GM23338 (cell line): ENCODE results near the gene AJUBA. TPM values are rescaled to one million over a fixed set of nuclear protein-coding genes. Genes with fewer than 3 reads are reported as not detected.

Source experiments
- ATAC-seq: fragments of 200-7000 bp; cut with Tn5 transposase; 3 replicates; pipeline ENCODE4 v1.9.1; 2020
- DNase-seq: peaks from one replicate; pipeline ENCODE4 v3.0.0-alpha.2; 2015; ENCODE audit warnings: low spot score
- H2AFZ ChIP-seq: fragments of 200-600 bp; sonication (generic); 2 replicates; pipeline ENCODE4 v1.8.0; 2016; ENCODE audit warnings: antibody characterized with exemption, mild to moderate bottlenecking, moderate library complexity
- H3F3A ChIP-seq: fragments of 200-600 bp; sonication (generic); replicated peaks from 2 replicates; pipeline ENCODE4 v1.8.0; 2017; ENCODE audit warnings: antibody characterized with exemption, mixed run types, low read depth
- H3K27ac ChIP-seq: fragments of 200-600 bp; sonication (generic); 2 replicates; pipeline ENCODE4 v1.6.1; 2016; ENCODE audit warnings: low read depth
- H3K27me3 ChIP-seq: fragments of 200-600 bp; sonication (generic); 2 replicates; pipeline ENCODE4 v1.8.0; 2016; ENCODE audit warnings: mild to moderate bottlenecking, mixed run types, moderate library complexity; ENCODE audit not compliant: insufficient read depth
- H3K36me3 ChIP-seq: fragments of 200-600 bp; sonication (generic); 2 replicates; pipeline ENCODE4 v1.8.0; 2016; ENCODE audit warnings: mild to moderate bottlenecking; ENCODE audit not compliant: insufficient read depth
- H3K4me1 ChIP-seq: fragments of 200-600 bp; sonication (generic); 2 replicates; pipeline ENCODE4 v1.8.0; 2016; ENCODE audit warnings: mild to moderate bottlenecking, moderate library complexity; ENCODE audit not compliant: insufficient read depth
- H3K4me2 ChIP-seq: fragments of 200-600 bp; sonication (generic); 2 replicates; pipeline ENCODE4 v1.7.1; 2017; ENCODE audit warnings: mixed run types
- H3K4me3 ChIP-seq: fragments of 200-600 bp; sonication (generic); 2 replicates; pipeline ENCODE4 v1.6.1; 2016; ENCODE audit warnings: mixed run types
- H3K79me2 ChIP-seq: fragments of 200-600 bp; sonication (generic); replicated peaks from 2 replicates; pipeline ENCODE4 v1.8.0; 2017; ENCODE audit warnings: mild to moderate bottlenecking; ENCODE audit not compliant: insufficient read depth
- H3K9me2 ChIP-seq: fragments of 200-600 bp; sonication (generic); 2 replicates; pipeline ENCODE4 v1.8.0; 2017; ENCODE audit not compliant: insufficient read depth
- H4K20me1 ChIP-seq: fragments of 200-600 bp; sonication (generic); replicated peaks from 2 replicates; pipeline ENCODE4 v1.8.0; 2017; ENCODE audit warnings: mild to moderate bottlenecking; ENCODE audit not compliant: insufficient read depth
- H3K27ac Mint-ChIP-seq: 2 replicates; pipeline ENCODE4 v1.8.0; 2020; ENCODE audit warnings: inconsistent platforms, mild to moderate bottlenecking, moderate library complexity, mixed read lengths
- H3K27me3 Mint-ChIP-seq: 3 replicates; pipeline ENCODE4 v1.8.0; 2022; ENCODE audit warnings: low read depth, mild to moderate bottlenecking, moderate library complexity, mixed read lengths, inconsistent platforms; ENCODE audit not compliant: insufficient read depth, poor library complexity
- H3K36me3 Mint-ChIP-seq: 3 replicates; pipeline ENCODE4 v1.8.0; 2021; ENCODE audit warnings: low read depth, mild to moderate bottlenecking, inconsistent platforms, moderate library complexity, mixed read lengths
- H3K4me1 Mint-ChIP-seq: 3 replicates; pipeline ENCODE4 v1.8.0; 2020; ENCODE audit warnings: mild to moderate bottlenecking, inconsistent platforms, mixed read lengths
- H3K4me3 Mint-ChIP-seq: 3 replicates; pipeline ENCODE4 v1.8.0; 2021; ENCODE audit warnings: moderate library complexity, mild to moderate bottlenecking, inconsistent platforms, mixed read lengths
- H3K9me3 Mint-ChIP-seq: 3 replicates; pipeline ENCODE4 v1.8.0; 2020; ENCODE audit warnings: moderate library complexity, mild to moderate bottlenecking, inconsistent platforms, mixed read lengths
- CREB1 ChIP-seq: fragments of 250-450 bp; sonication (Bioruptor Pico); IDR thresholded peaks from 2 replicates; pipeline ENCODE4 v1.5.0; 2020; ENCODE audit warnings: low read depth, mild to moderate bottlenecking, moderate library complexity
- EZH2 ChIP-seq: fragments of 200-600 bp; sonication (generic); IDR thresholded peaks from one replicate; pipeline ENCODE4 v1.8.0; 2017; ENCODE audit warnings: antibody characterized with exemption, mild to moderate bottlenecking, low read depth; ENCODE audit not compliant: unreplicated experiment
- EZH2phosphoT487 ChIP-seq: fragments of 200-600 bp; sonication (generic); IDR thresholded peaks from one replicate; pipeline ENCODE4 v1.8.1; 2018; ENCODE audit warnings: antibody characterized with exemption; ENCODE audit not compliant: unreplicated experiment
- JUNB ChIP-seq: IDR thresholded peaks from one replicate; pipeline ENCODE4 v1.6.1; 2016; ENCODE audit warnings: antibody characterized with exemption; ENCODE audit not compliant: unreplicated experiment
- POLR2AphosphoS5 ChIP-seq: IDR thresholded peaks from 2 replicates; pipeline ENCODE4 v1.6.1; 2016; ENCODE audit warnings: antibody characterized with exemption, low read depth
- STAT1 ChIP-seq: IDR thresholded peaks from one replicate; pipeline ENCODE4 v1.6.1; 2016; ENCODE audit warnings: antibody characterized with exemption; ENCODE audit not compliant: unreplicated experiment
- ZNF331 ChIP-seq: fragments of 250-450 bp; sonication (Bioruptor Pico); IDR thresholded peaks from 2 replicates; pipeline ENCODE4 v1.5.0; 2020; ENCODE audit warnings: low read depth, mild to moderate bottlenecking, moderate library complexity
- polyA plus RNA-seq: library from polyadenylated mRNA; unstranded; fragments of >200 nt; fragmentation: Nextera tagmentation; extraction: Ambion mirVana; gene quantifications from 2 replicates; pipeline ENCODE4 v1.2.1, GENCODE V29; 2016
- total RNA-seq: library from RNA; depleted of rRNA; stranded (reverse); fragments of >200 nt; shearing (Covaris generic); gene quantifications from 2 replicates; pipeline ENCODE4 v1.2.3, GENCODE V29; 2014
- TF ChIP-seq, protein P1 (sequence below): fragments of 250-450 bp; sonication (Bioruptor Pico); IDR thresholded peaks from 2 replicates; pipeline ENCODE4 v1.5.0; 2020; ENCODE audit warnings: mild to moderate bottlenecking, moderate library complexity
- TF ChIP-seq, protein P2 (sequence below): IDR thresholded peaks from 2 replicates; pipeline ENCODE4 v1.6.1; 2016; ENCODE audit warnings: antibody characterized with exemption
- TF ChIP-seq, protein P3 (sequence below), 2 experiments: fragments of 200-600 bp in 1 of 2; sonication (generic) in 1 of 2; conservative IDR thresholded peaks; 2 replicates each; pipeline versions ENCODE4 v1.5.1 to v1.6.1; 2016 to 2017; ENCODE audit warnings: antibody characterized with exemption in 2 of 2, low read depth in 2 of 2, mild to moderate bottlenecking in 2 of 2, moderate library complexity in 1 of 2
- TF ChIP-seq, protein P4 (sequence below): IDR thresholded peaks from one replicate; pipeline ENCODE4 v1.6.1; 2018; ENCODE audit warnings: antibody characterized with exemption; ENCODE audit not compliant: unreplicated experiment

The AJUBA gene
- total and polyA plus RNA-seq, 2 experiments from 2014 or later = 11.8 to 55.9 TPM

DNA sequence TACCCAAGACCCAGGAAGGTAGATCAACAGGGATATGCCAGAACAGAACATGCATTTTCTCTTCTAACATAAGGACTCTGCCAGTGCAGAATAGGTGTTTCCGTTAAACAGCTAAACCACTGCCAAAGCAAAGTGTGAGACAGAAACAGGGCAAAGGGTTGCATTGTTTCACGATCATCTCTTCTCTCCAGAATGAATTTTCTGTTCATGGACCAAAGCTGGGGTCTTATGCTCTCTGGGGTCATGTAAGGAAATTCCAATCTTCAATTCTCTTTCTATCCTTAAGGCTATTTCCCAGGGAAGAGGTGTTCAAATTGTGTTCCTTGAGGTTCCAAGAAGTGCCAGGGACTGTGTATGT is 41.4 kb upstream of the AJUBA start (continued):
- TF ChIP-seq, protein P1, sequence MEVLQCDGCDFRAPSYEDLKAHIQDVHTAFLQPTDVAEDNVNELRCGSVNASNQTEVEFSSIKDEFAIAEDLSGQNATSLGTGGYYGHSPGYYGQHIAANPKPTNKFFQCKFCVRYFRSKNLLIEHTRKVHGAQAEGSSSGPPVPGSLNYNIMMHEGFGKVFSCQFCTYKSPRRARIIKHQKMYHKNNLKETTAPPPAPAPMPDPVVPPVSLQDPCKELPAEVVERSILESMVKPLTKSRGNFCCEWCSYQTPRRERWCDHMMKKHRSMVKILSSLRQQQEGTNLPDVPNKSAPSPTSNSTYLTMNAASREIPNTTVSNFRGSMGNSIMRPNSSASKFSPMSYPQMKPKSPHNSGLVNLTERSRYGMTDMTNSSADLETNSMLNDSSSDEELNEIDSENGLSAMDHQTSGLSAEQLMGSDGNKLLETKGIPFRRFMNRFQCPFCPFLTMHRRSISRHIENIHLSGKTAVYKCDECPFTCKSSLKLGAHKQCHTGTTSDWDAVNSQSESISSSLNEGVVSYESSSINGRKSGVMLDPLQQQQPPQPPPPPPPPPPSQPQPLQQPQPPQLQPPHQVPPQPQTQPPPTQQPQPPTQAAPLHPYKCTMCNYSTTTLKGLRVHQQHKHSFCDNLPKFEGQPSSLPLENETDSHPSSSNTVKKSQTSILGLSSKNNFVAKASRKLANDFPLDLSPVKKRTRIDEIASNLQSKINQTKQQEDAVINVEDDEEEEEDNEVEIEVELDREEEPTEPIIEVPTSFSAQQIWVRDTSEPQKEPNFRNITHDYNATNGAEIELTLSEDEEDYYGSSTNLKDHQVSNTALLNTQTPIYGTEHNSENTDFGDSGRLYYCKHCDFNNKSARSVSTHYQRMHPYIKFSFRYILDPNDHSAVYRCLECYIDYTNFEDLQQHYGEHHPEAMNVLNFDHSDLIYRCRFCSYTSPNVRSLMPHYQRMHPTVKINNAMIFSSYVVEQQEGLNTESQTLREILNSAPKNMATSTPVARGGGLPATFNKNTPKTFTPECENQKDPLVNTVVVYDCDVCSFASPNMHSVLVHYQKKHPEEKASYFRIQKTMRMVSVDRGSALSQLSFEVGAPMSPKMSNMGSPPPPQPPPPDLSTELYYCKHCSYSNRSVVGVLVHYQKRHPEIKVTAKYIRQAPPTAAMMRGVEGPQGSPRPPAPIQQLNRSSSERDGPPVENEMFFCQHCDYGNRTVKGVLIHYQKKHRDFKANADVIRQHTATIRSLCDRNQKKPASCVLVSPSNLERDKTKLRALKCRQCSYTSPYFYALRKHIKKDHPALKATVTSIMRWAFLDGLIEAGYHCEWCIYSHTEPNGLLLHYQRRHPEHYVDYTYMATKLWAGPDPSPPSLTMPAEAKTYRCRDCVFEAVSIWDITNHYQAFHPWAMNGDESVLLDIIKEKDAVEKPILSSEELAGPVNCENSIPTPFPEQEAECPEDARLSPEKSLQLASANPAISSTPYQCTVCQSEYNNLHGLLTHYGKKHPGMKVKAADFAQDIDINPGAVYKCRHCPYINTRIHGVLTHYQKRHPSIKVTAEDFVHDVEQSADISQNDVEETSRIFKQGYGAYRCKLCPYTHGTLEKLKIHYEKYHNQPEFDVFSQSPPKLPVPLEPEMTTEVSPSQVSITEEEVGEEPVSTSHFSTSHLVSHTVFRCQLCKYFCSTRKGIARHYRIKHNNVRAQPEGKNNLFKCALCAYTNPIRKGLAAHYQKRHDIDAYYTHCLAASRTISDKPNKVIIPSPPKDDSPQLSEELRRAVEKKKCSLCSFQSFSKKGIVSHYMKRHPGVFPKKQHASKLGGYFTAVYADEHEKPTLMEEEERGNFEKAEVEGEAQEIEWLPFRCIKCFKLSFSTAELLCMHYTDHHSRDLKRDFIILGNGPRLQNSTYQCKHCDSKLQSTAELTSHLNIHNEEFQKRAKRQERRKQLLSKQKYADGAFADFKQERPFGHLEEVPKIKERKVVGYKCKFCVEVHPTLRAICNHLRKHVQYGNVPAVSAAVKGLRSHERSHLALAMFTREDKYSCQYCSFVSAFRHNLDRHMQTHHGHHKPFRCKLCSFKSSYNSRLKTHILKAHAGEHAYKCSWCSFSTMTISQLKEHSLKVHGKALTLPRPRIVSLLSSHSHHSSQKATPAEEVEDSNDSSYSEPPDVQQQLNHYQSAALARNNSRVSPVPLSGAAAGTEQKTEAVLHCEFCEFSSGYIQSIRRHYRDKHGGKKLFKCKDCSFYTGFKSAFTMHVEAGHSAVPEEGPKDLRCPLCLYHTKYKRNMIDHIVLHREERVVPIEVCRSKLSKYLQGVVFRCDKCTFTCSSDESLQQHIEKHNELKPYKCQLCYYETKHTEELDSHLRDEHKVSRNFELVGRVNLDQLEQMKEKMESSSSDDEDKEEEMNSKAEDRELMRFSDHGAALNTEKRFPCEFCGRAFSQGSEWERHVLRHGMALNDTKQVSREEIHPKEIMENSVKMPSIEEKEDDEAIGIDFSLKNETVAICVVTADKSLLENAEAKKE (CRISPR knock-in tag) = no peak
- TF ChIP-seq STAT1 (no peak), POLR2AphosphoS5 (no peak), EZH2phosphoT487 (no peak)

DNA sequence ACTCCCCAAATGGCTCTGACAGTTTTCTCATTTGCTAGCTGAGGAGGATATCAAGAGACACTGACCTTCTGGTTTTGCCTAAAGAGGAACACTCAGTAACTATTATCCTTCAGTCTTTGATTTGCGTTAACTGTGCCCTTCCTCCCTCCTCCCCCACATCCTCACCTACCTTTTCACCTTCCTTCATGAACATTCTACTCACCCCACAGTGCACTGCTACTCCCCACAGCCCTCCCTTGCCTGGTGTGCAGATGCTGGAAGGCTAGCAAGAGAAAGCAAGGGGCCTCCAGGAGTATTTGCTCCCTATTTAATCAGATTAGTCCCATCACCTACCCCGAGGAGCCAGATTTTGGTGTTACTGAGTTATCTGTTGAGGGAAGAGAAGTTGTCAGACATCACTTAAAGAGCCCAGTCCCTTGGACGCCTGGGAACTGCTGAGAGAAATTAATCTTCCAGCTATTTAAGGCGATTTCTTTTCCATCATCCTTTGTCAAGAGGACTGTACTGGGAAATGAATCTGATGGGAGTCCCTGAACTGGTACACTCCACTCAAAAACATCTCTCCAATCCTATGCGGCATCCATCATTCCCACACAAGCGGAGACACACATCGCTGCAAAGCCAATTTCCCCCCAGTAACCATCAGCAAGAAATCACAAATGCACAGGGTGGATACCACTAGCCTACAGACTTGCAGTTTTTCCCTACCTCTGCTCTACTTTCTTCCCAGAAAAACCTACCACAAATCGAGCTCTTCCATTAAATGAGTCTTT is 40.9 kb upstream of the AJUBA start:
- Histone ChIP-seq H2AFZ (no peak overlapping the region), H3K4me3 (no peak overlapping the region), H3F3A (peaks cover 10% of the 10 kb centered on the region; the same call in 1 of the 2 replicates), H3K4me2 (no peak overlapping the region), H4K20me1 (peaks cover 16% of the 10 kb centered on the region), H3K9me2 (no peaks in the 10 kb centered on the region), H3K36me3 (peaks cover 24% of the 10 kb centered on the region; the same call in 1 of the 2 replicates), H3K27ac (peak overlapping the region; percentile 69), H3K79me2 (peaks cover 7% of the 10 kb centered on the region; the same call in 1 of the 2 replicates), H3K4me1 (peaks cover 18% of the 10 kb centered on the region), H3K27me3 (no peaks in the 10 kb centered on the region)
- H3K36me3 Mint-ChIP-seq = peaks cover 30% of the 10 kb centered on the region
- H3K27me3 Mint-ChIP-seq = peaks cover 5% of the 10 kb centered on the region
- H3K27ac Mint-ChIP-seq = peak overlapping the region; percentile 66
- ATAC-seq (no peak; the same call in 2 of the 3 replicates), DNase-seq (no peak)
- H3K4me3 Mint-ChIP-seq = no peak overlapping the region
- H3K4me1 Mint-ChIP-seq = peaks cover 26% of the 10 kb centered on the region
- no peaks in the 10 kb centered on the region for H3K9me3 Mint-ChIP-seq
- no peak for TF ChIP-seq ZNF331 (CRISPR knock-in tag)
- no peak for TF ChIP-seq EZH2
- no peak for TF ChIP-seq JUNB
- TF ChIP-seq STAT1 = no peak
- TF ChIP-seq, protein P2, sequence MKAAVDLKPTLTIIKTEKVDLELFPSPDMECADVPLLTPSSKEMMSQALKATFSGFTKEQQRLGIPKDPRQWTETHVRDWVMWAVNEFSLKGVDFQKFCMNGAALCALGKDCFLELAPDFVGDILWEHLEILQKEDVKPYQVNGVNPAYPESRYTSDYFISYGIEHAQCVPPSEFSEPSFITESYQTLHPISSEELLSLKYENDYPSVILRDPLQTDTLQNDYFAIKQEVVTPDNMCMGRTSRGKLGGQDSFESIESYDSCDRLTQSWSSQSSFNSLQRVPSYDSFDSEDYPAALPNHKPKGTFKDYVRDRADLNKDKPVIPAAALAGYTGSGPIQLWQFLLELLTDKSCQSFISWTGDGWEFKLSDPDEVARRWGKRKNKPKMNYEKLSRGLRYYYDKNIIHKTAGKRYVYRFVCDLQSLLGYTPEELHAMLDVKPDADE = no peak
- no peak for TF ChIP-seq CREB1
- TF ChIP-seq, protein P3, sequence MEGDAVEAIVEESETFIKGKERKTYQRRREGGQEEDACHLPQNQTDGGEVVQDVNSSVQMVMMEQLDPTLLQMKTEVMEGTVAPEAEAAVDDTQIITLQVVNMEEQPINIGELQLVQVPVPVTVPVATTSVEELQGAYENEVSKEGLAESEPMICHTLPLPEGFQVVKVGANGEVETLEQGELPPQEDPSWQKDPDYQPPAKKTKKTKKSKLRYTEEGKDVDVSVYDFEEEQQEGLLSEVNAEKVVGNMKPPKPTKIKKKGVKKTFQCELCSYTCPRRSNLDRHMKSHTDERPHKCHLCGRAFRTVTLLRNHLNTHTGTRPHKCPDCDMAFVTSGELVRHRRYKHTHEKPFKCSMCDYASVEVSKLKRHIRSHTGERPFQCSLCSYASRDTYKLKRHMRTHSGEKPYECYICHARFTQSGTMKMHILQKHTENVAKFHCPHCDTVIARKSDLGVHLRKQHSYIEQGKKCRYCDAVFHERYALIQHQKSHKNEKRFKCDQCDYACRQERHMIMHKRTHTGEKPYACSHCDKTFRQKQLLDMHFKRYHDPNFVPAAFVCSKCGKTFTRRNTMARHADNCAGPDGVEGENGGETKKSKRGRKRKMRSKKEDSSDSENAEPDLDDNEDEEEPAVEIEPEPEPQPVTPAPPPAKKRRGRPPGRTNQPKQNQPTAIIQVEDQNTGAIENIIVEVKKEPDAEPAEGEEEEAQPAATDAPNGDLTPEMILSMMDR (conservative IDR thresholded peaks at IDR 0.05; ENCODE audit: low read depth in 2 of 2) = no peak
- TF ChIP-seq, protein P4, sequence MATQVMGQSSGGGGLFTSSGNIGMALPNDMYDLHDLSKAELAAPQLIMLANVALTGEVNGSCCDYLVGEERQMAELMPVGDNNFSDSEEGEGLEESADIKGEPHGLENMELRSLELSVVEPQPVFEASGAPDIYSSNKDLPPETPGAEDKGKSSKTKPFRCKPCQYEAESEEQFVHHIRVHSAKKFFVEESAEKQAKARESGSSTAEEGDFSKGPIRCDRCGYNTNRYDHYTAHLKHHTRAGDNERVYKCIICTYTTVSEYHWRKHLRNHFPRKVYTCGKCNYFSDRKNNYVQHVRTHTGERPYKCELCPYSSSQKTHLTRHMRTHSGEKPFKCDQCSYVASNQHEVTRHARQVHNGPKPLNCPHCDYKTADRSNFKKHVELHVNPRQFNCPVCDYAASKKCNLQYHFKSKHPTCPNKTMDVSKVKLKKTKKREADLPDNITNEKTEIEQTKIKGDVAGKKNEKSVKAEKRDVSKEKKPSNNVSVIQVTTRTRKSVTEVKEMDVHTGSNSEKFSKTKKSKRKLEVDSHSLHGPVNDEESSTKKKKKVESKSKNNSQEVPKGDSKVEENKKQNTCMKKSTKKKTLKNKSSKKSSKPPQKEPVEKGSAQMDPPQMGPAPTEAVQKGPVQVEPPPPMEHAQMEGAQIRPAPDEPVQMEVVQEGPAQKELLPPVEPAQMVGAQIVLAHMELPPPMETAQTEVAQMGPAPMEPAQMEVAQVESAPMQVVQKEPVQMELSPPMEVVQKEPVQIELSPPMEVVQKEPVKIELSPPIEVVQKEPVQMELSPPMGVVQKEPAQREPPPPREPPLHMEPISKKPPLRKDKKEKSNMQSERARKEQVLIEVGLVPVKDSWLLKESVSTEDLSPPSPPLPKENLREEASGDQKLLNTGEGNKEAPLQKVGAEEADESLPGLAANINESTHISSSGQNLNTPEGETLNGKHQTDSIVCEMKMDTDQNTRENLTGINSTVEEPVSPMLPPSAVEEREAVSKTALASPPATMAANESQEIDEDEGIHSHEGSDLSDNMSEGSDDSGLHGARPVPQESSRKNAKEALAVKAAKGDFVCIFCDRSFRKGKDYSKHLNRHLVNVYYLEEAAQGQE = no peak
- no peak for TF ChIP-seq EZH2phosphoT487
